ENCODE data around the gene MAPK9. TPM values are rescaled to one million over a fixed set of nuclear protein-coding genes. Genes with fewer than 3 reads are reported as not detected.

Gene MAPK9
- total RNA-seq, 1 donor from 2014 or later = 30.3 TPM

DNA sequence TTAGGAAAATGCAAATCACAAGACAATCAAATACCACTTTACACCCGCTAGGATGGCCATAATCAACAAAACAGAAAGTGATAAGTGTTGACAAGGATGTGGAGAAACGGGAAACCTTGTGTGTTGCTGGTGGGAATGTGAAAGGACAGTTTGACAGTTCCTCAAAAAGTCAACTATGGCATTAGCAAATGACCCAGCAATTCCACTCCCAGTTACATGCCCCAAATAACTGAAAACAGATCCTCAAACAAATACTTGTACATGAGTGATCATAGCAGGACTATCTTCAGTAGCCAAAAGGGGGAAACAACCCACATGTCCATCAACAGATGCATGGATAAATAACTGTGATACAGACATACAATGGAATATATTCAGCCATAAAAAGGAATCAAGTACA is 104.1 kb downstream of the MAPK9 start:
- DNase-seq = no peak
- ChIA-PET POLR2A (no interaction called here), CTCF (no interaction called here)
- Mint-ChIP-seq H3K4me1 (no peaks in the 10 kb centered on the region), H3K27me3 (no peaks in the 10 kb centered on the region), H3K36me3 (ENCODE audit: low read depth) (no peaks in the 10 kb centered on the region), H3K27ac (no peak overlapping the region), H3K9me3 (peaks cover 9% of the 10 kb centered on the region), H3K4me3 (no peak overlapping the region)
- no peak for ATAC-seq (ENCODE audit: low read depth)
- intact Hi-C loops (cut with micrococcal nuclease) = no loop called here
- TF ChIP-seq, protein P1, sequence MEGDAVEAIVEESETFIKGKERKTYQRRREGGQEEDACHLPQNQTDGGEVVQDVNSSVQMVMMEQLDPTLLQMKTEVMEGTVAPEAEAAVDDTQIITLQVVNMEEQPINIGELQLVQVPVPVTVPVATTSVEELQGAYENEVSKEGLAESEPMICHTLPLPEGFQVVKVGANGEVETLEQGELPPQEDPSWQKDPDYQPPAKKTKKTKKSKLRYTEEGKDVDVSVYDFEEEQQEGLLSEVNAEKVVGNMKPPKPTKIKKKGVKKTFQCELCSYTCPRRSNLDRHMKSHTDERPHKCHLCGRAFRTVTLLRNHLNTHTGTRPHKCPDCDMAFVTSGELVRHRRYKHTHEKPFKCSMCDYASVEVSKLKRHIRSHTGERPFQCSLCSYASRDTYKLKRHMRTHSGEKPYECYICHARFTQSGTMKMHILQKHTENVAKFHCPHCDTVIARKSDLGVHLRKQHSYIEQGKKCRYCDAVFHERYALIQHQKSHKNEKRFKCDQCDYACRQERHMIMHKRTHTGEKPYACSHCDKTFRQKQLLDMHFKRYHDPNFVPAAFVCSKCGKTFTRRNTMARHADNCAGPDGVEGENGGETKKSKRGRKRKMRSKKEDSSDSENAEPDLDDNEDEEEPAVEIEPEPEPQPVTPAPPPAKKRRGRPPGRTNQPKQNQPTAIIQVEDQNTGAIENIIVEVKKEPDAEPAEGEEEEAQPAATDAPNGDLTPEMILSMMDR (IDR thresholded peaks at IDR 0.05) = no peak

Other genes starting within 250 kb of the MAPK9 start
- gene RNF130, start 220.3 kb downstream of the MAPK9 start, total RNA-seq = 17.6 and 18.5 TPM in 2 replicates
- gene RASGEF1C, start 82.9 kb downstream of the MAPK9 start, total RNA-seq = not detected in 2 replicates
- 0.39 and 0.62 TPM in 2 replicates for gene GFPT2, start 61.3 kb upstream of the MAPK9 start, total RNA-seq
- 24.9 and 25.7 TPM in 2 replicates for gene CNOT6, start 202.3 kb upstream of the MAPK9 start, total RNA-seq

Data from activated B cell treated with CpG ODN at 0.5 μM for 24 hours (primary cell).